Activated CD8-positive, alpha-beta T cell treated with anti-CD3 and anti-CD28 coated beads for 36 hours (primary cell): Measurements from ENCODE around the gene PADI4. TPM values are rescaled to one million over a fixed set of nuclear protein-coding genes. Genes with fewer than 3 reads are reported as not detected.

Experiments used
- ATAC-seq: fragments of 200-7000 bp; cut with Tn5 transposase; one replicate; pipeline ENCODE4 v1.10.0; 2021; ENCODE audit warnings: mild to moderate bottlenecking, moderate library complexity
- CTCF ChIA-PET: fragments of 350-600 bp; sonication (Branson Sonifier 250); formaldehyde crosslinking; loops from one replicate; lab custom pipeline; 2021; ENCODE audit warnings: antibody characterized with exemption; lab: Charles Lee
- POLR2A ChIA-PET: fragments of 350-600 bp; sonication (Branson Sonifier 250); formaldehyde crosslinking; loops from one replicate; lab custom pipeline; 2021; ENCODE audit warnings: antibody characterized with exemption; lab: Charles Lee
- DNase-seq: peaks from one replicate; pipeline ENCODE4 v3.0.0-alpha.2; 2020
- H3K27ac Mint-ChIP-seq: one replicate; pipeline ENCODE4 v1.8.0; 2021; ENCODE audit warnings: mild to moderate bottlenecking, mixed read lengths
- H3K27me3 Mint-ChIP-seq: one replicate; pipeline ENCODE4 v1.8.0; 2021; ENCODE audit warnings: mixed read lengths
- H3K36me3 Mint-ChIP-seq: one replicate; pipeline ENCODE4 v1.8.0; 2021; ENCODE audit warnings: low read depth, mixed read lengths
- H3K4me1 Mint-ChIP-seq: one replicate; pipeline ENCODE4 v1.8.0; 2021; ENCODE audit warnings: low read depth, mixed read lengths
- H3K4me3 Mint-ChIP-seq: one replicate; pipeline ENCODE4 v1.8.0; 2021; ENCODE audit warnings: mild to moderate bottlenecking, moderate library complexity, mixed read lengths
- H3K9me3 Mint-ChIP-seq: one replicate; pipeline ENCODE4 v1.8.0; 2021; ENCODE audit warnings: mixed read lengths
- CTCF ChIP-seq: fragments of 200-600 bp; IDR thresholded peaks from one replicate; pipeline ENCODE4 v1.8.0; 2022; ENCODE audit warnings: antibody characterized with exemption, mild to moderate bottlenecking
- intact Hi-C: fragments of 100-400 bp; cut with micrococcal nuclease; formaldehyde crosslinking; loops from one replicate; pipeline ENCODE4 v1.10.0; 2022
- total RNA-seq, 2 experiments: library from RNA; stranded (reverse); gene quantifications; one replicate each; pipeline ENCODE4 v1.2.3, GENCODE V29; 2021

PADI4 gene
- total RNA-seq, 2 experiments from 2014 or later: 1.6 to 1.8 TPM

GRCh38 chr1:17309426-17310067 lies 1.6 kb downstream of the PADI4 start:
- H3K27me3 Mint-ChIP-seq: peaks cover 15% of the 10 kb centered on the region
- no peaks in the 10 kb centered on the region for H3K9me3 Mint-ChIP-seq
- intact Hi-C loops: no loop called here
- H3K4me3 Mint-ChIP-seq: no peak overlapping the region
- H3K36me3 Mint-ChIP-seq: no peaks in the 10 kb centered on the region
- CTCF ChIA-PET: interaction anchor here (0.6 kb wide), 1 partner anchor 17 kb away, joined by 3 read pairs; no protein-coding TSS in a partner anchor
- H3K4me1 Mint-ChIP-seq: no peaks in the 10 kb centered on the region
- DNase-seq: no peak
- POLR2A ChIA-PET: no interaction called here
- ATAC-seq: no peak
- H3K27ac Mint-ChIP-seq: no peak overlapping the region
- TF ChIP-seq CTCF: no peak

- CTCF ChIA-PET: interaction anchor here (0.6 kb wide), 1 partner anchor 16 kb away, joined by 3 read pairs; no protein-coding TSS in a partner anchor
- intact Hi-C loops: no loop called here
- ATAC-seq (no peak), DNase-seq (no peak)
- Mint-ChIP-seq H3K4me3 (no peak overlapping the region), H3K36me3 (no peaks in the 10 kb centered on the region), H3K27me3 (peaks cover 15% of the 10 kb centered on the region), H3K27ac (no peak overlapping the region), H3K4me1 (no peaks in the 10 kb centered on the region), H3K9me3 (no peaks in the 10 kb centered on the region)
- POLR2A ChIA-PET: no interaction called here
- no peak for TF ChIP-seq CTCF
Observed at GRCh38 chr1:17310068-17310640, 2.2 kb downstream of the PADI4 start.

- intact Hi-C loops: no loop called here
- CTCF ChIA-PET: no interaction called here
- DNase-seq (no peak), ATAC-seq (no peak)
- no peak for TF ChIP-seq CTCF
- POLR2A ChIA-PET: no interaction called here
- no peaks in the 10 kb centered on the region for H3K4me1 Mint-ChIP-seq
- H3K27ac Mint-ChIP-seq: no peak overlapping the region
- H3K9me3 Mint-ChIP-seq: no peaks in the 10 kb centered on the region
- no peak overlapping the region for H3K4me3 Mint-ChIP-seq
- H3K27me3 Mint-ChIP-seq: peaks cover 13% of the 10 kb centered on the region
- H3K36me3 Mint-ChIP-seq: no peaks in the 10 kb centered on the region
Observed at GRCh38 chr1:17313530-17314309, 5.7 kb downstream of the PADI4 start.

- no peak overlapping the region for H3K27ac Mint-ChIP-seq
- ATAC-seq (no peak), DNase-seq (no peak)
- ChIA-PET CTCF (no interaction called here), POLR2A (no interaction called here)
- no peaks in the 10 kb centered on the region for H3K9me3 Mint-ChIP-seq
- H3K4me1 Mint-ChIP-seq: no peaks in the 10 kb centered on the region
- intact Hi-C loops: no loop called here
- peaks cover 11% of the 10 kb centered on the region for H3K27me3 Mint-ChIP-seq
- no peaks in the 10 kb centered on the region for H3K36me3 Mint-ChIP-seq
- TF ChIP-seq CTCF: no peak
- no peak overlapping the region for H3K4me3 Mint-ChIP-seq
Observed at GRCh38 chr1:17314491-17314971, 6.5 kb downstream of the PADI4 start.
